Smooth muscle cell (in vitro differentiated cells): ENCODE data around the gene ADGRB2. TPM values are rescaled to one million over a fixed set of nuclear protein-coding genes. Genes with fewer than 3 reads are reported as not detected.

Source experiments
- DNase-seq: peaks from one replicate; lab custom pipeline; 2025; ENCODE audit not compliant: unreplicated experiment; lab: John Stamatoyannopoulos, UW
- H2AFZ ChIP-seq: fragments of 200-600 bp; sonication (generic); 2 replicates; pipeline ENCODE4 v1.6.0; 2016; ENCODE audit warnings: antibody characterized with exemption, low read depth, mild to moderate bottlenecking
- H3F3A ChIP-seq: fragments of 200-600 bp; sonication (generic); 2 replicates; pipeline ENCODE4 v1.6.0; 2017; ENCODE audit warnings: antibody characterized with exemption, low read depth
- H3K27ac ChIP-seq: fragments of 200-600 bp; sonication (generic); 2 replicates; pipeline ENCODE4 v1.5.1; 2016; ENCODE audit warnings: low read depth, mild to moderate bottlenecking
- H3K27me3 ChIP-seq: fragments of 200-600 bp; sonication (generic); 2 replicates; pipeline ENCODE4 v1.6.1; 2016; ENCODE audit warnings: low read depth, mild to moderate bottlenecking
- H3K36me3 ChIP-seq: fragments of 200-600 bp; sonication (generic); 2 replicates; pipeline ENCODE4 v1.5.1; 2016; ENCODE audit warnings: low read depth
- H3K4me1 ChIP-seq: fragments of 200-600 bp; sonication (generic); 2 replicates; pipeline ENCODE4 v1.5.1; 2016; ENCODE audit warnings: low read depth
- H3K4me2 ChIP-seq: fragments of 200-600 bp; sonication (generic); 2 replicates; pipeline ENCODE4 v1.6.0; 2016; ENCODE audit warnings: mild to moderate bottlenecking
- H3K4me3 ChIP-seq: fragments of 200-600 bp; sonication (generic); 2 replicates; pipeline ENCODE4 v1.5.1; 2016; ENCODE audit warnings: mild to moderate bottlenecking
- H3K79me2 ChIP-seq: fragments of 200-600 bp; sonication (generic); 2 replicates; pipeline ENCODE4 v1.6.0; 2016; ENCODE audit warnings: low read depth, mild to moderate bottlenecking
- H3K9ac ChIP-seq: fragments of 200-600 bp; sonication (generic); 2 replicates; pipeline ENCODE4 v1.6.0; 2016; ENCODE audit warnings: low read depth
- H3K9me3 ChIP-seq: fragments of 200-600 bp; sonication (generic); replicated peaks from 2 replicates; pipeline ENCODE4 v1.5.1; 2016; ENCODE audit warnings: low read depth
- H4K20me1 ChIP-seq: fragments of 200-600 bp; sonication (generic); 2 replicates; pipeline ENCODE4 v1.6.0; 2016; ENCODE audit warnings: low read depth
- WGBS: methylation state at CpG from one replicate; pipeline ENCODE4 v1.1.7; 2016; ENCODE audit warnings: low lambda C conversion rate; 5-methylcytosine and 5-hydroxymethylcytosine counted together
- polyA plus RNA-seq: library from polyadenylated mRNA; unstranded; fragments of >200 nt; fragmentation: Nextera tagmentation; extraction: Ambion mirVana; gene quantifications from 2 replicates; pipeline ENCODE4 v1.2.1, GENCODE V29; 2016
- total RNA-seq: library from RNA; depleted of rRNA; stranded (reverse); fragments of >200 nt; gene quantifications from 2 replicates; pipeline ENCODE4 v1.2.3, GENCODE V29; 2014
- TF ChIP-seq, protein P1 (sequence below): fragments of 200-600 bp; sonication (generic); IDR thresholded peaks from 2 replicates; pipeline ENCODE4 v1.5.1; 2017; ENCODE audit warnings: borderline replicate concordance, mild to moderate bottlenecking, antibody characterized with exemption; ENCODE audit not compliant: insufficient read depth, poor library complexity, severe bottlenecking

Gene ADGRB2
- total and polyA plus RNA-seq, 2 experiments from 2014 or later: 8.8 to 9.4 TPM

GRCh38 chr1:31809698-31810097 lies 45.6 kb upstream of the ADGRB2 start:
- H3K9ac ChIP-seq: no peak overlapping the region
- no peak overlapping the region for H3K27ac ChIP-seq
- H3K36me3 ChIP-seq: no peaks in the 10 kb centered on the region
- no peak overlapping the region for H3K4me3 ChIP-seq
- no peaks in the 10 kb centered on the region for H3K4me1 ChIP-seq
- H3K4me2 ChIP-seq: no peak overlapping the region
- peaks cover 4% of the 10 kb centered on the region for H3F3A ChIP-seq
- no peak overlapping the region for H2AFZ ChIP-seq
- H3K79me2 ChIP-seq: no peaks in the 10 kb centered on the region
- no peak for DNase-seq
- no peaks in the 10 kb centered on the region for H3K9me3 ChIP-seq
- no peaks in the 10 kb centered on the region for H3K27me3 ChIP-seq
- H4K20me1 ChIP-seq: no peaks in the 10 kb centered on the region
- 87% methylated on average over 4 of the region's 4 CpGs for WGBS
- TF ChIP-seq, protein P1, sequence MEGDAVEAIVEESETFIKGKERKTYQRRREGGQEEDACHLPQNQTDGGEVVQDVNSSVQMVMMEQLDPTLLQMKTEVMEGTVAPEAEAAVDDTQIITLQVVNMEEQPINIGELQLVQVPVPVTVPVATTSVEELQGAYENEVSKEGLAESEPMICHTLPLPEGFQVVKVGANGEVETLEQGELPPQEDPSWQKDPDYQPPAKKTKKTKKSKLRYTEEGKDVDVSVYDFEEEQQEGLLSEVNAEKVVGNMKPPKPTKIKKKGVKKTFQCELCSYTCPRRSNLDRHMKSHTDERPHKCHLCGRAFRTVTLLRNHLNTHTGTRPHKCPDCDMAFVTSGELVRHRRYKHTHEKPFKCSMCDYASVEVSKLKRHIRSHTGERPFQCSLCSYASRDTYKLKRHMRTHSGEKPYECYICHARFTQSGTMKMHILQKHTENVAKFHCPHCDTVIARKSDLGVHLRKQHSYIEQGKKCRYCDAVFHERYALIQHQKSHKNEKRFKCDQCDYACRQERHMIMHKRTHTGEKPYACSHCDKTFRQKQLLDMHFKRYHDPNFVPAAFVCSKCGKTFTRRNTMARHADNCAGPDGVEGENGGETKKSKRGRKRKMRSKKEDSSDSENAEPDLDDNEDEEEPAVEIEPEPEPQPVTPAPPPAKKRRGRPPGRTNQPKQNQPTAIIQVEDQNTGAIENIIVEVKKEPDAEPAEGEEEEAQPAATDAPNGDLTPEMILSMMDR: no peak

GRCh38 chr1:31807273-31808048 lies 43.3 kb upstream of the ADGRB2 start:
- H3K4me3 ChIP-seq: no peak overlapping the region
- H3F3A ChIP-seq: peaks cover 4% of the 10 kb centered on the region
- H3K79me2 ChIP-seq: no peaks in the 10 kb centered on the region
- DNase-seq: no peak
- no peaks in the 10 kb centered on the region for H3K4me1 ChIP-seq
- 100% methylated on average over 4 of the region's 4 CpGs for WGBS
- no peaks in the 10 kb centered on the region for H3K36me3 ChIP-seq
- H3K9ac ChIP-seq: no peak overlapping the region
- H4K20me1 ChIP-seq: no peaks in the 10 kb centered on the region
- no peaks in the 10 kb centered on the region for H3K9me3 ChIP-seq
- no peak overlapping the region for H3K27ac ChIP-seq
- H3K27me3 ChIP-seq: no peaks in the 10 kb centered on the region
- no peak overlapping the region for H3K4me2 ChIP-seq
- H2AFZ ChIP-seq: no peak overlapping the region
- TF ChIP-seq, protein P1: no peak

- no peaks in the 10 kb centered on the region for H3K4me1 ChIP-seq
- TF ChIP-seq, protein P1: no peak
- DNase-seq: no peak
- WGBS: 89% methylated on average over 6 of the region's 6 CpGs
- H3K36me3 ChIP-seq: no peaks in the 10 kb centered on the region
- no peaks in the 10 kb centered on the region for H3K27me3 ChIP-seq
- no peaks in the 10 kb centered on the region for H4K20me1 ChIP-seq
- no peak overlapping the region for H3K27ac ChIP-seq
- no peaks in the 10 kb centered on the region for H3K9me3 ChIP-seq
- H3K9ac ChIP-seq: no peak overlapping the region
- H3F3A ChIP-seq: no peaks in the 10 kb centered on the region
- no peak overlapping the region for H2AFZ ChIP-seq
- H3K4me3 ChIP-seq: no peak overlapping the region
- H3K79me2 ChIP-seq: no peaks in the 10 kb centered on the region
- no peak overlapping the region for H3K4me2 ChIP-seq
These were observed 41.2 kb upstream of the ADGRB2 start for GRCh38 chr1:31805318-31805717.

DNA sequence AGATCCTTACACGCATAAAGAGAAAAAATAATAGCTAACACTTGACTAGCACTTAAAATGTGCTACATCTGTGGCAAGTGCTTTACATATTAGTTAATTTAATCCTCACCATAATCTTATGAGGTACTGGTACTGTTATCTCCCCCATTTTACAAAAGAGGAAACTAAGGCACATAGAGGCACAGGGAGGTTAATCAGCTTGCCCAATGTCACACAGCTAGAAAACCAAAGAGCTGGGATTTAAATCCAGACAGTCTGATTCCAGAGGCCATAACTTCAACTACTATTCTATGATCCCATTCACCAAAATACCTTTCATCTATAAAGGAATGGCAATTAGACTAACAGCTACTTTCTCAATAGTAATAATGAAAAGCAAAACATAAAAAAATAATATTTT lies 40.0 kb upstream of the ADGRB2 start:
- H3F3A ChIP-seq: no peaks in the 10 kb centered on the region
- no peak overlapping the region for H3K4me3 ChIP-seq
- no peak overlapping the region for H3K9ac ChIP-seq
- TF ChIP-seq, protein P1: no peak
- WGBS: 96% methylated on average over 1 of the region's 1 CpG
- H3K27ac ChIP-seq: no peak overlapping the region
- H3K27me3 ChIP-seq: no peaks in the 10 kb centered on the region
- H3K4me1 ChIP-seq: peaks cover 6% of the 10 kb centered on the region
- no peaks in the 10 kb centered on the region for H3K9me3 ChIP-seq
- H3K79me2 ChIP-seq: no peaks in the 10 kb centered on the region
- no peaks in the 10 kb centered on the region for H4K20me1 ChIP-seq
- no peak overlapping the region for H2AFZ ChIP-seq
- DNase-seq: no peak
- H3K4me2 ChIP-seq: no peak overlapping the region
- H3K36me3 ChIP-seq: no peaks in the 10 kb centered on the region
